ENCODE measurements around the gene CCDC150.
"Not testable (repeated sequence)": the region's sequence is repeated elsewhere in the genome, so short reads cannot be mapped to it uniquely, and the experiment has no call there.

DNA sequence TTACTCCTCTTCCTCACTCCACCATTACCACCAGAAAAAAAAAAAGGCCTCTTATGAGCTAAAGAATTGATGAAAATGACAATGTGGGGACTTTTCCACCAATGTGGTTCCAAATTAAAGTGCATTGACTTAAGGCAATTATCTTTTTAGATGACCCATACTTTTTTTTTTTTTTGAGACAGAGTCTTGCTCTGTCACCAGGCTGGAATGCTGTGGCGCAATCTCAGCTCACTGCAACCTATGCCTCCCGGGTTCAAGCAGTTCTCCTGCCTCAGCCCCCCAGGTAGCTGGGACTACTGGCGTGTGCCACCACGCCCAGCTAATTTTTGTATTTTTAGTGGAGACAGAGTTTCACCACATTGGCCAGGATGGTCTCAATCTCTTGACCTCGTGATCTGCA, 31.6 kb upstream of the CCDC150 start:
- TF ChIP-seq POLR2A (IDR thresholded peaks at IDR 0.05; ENCODE audit: low read length); GATA1 (IDR thresholded peaks at IDR 0.05; ENCODE audit: low read depth, low read length): not testable (repeated sequence)
